OCI-LY7 (cell line): ENCODE measurements around the gene FHIT. TPM values are rescaled to one million over a fixed set of nuclear protein-coding genes. Genes with fewer than 3 reads are reported as not detected.

Source experiments
- BruUV-seq: library from RNA; stranded (reverse); fragments of 400-500 nt; replicated peaks from 2 replicates; lab custom pipeline; 2021; lab: Mats Ljungman, UMichigan
- CTCF ChIA-PET: fragments of 300-600 bp; sonication (Branson Sonifier 250); formaldehyde crosslinking; loops from one replicate; lab custom pipeline; 2022; ENCODE audit warnings: antibody characterized with exemption; ENCODE audit not compliant: unreplicated experiment; lab: Charles Lee
- POLR2A ChIA-PET: fragments of 300-600 bp; sonication (Branson Sonifier 250); formaldehyde crosslinking; loops from one replicate; lab custom pipeline; 2022; ENCODE audit warnings: antibody characterized with exemption; lab: Charles Lee
- DNase-seq: peaks from one replicate; pipeline ENCODE4 v3.0.0-alpha.2; 2015; ENCODE audit warnings: low spot score
- H2AFZ ChIP-seq: fragments of 200-600 bp; sonication (generic), shearing (Covaris generic); 2 replicates; pipeline ENCODE4 v1.6.1; 2014; ENCODE audit warnings: mild to moderate bottlenecking, antibody characterized with exemption, low read length, moderate library complexity
- H3K27ac ChIP-seq: fragments of 200-600 bp; sonication (generic); 2 replicates; pipeline ENCODE4 v1.5.1; 2014; ENCODE audit warnings: mixed run types, low read depth, mild to moderate bottlenecking, moderate library complexity, low read length, inconsistent platforms; ENCODE audit not compliant: poor library complexity, severe bottlenecking
- H3K36me3 ChIP-seq: fragments of 200-600 bp; sonication (generic); 2 replicates; pipeline ENCODE4 v1.6.1; 2014; ENCODE audit warnings: mild to moderate bottlenecking, antibody characterized with exemption, low read length, moderate library complexity, mixed read lengths; ENCODE audit not compliant: insufficient read depth
- H3K4me1 ChIP-seq: fragments of 200-600 bp; sonication (generic); 2 replicates; pipeline ENCODE4 v1.5.1; 2014; ENCODE audit warnings: mild to moderate bottlenecking, low read length; ENCODE audit not compliant: insufficient read depth, poor library complexity, severe bottlenecking
- H3K4me2 ChIP-seq: fragments of 200-600 bp; sonication (generic); 2 replicates; pipeline ENCODE4 v1.6.1; 2014; ENCODE audit warnings: mild to moderate bottlenecking, low read length
- H3K4me3 ChIP-seq: fragments of 200-600 bp; sonication (generic); 2 replicates; pipeline ENCODE4 v1.5.1; 2014; ENCODE audit warnings: mild to moderate bottlenecking, low read depth, low read length; ENCODE audit not compliant: poor library complexity, severe bottlenecking
- H3K79me2 ChIP-seq: fragments of 200-600 bp; sonication (generic); 2 replicates; pipeline ENCODE4 v1.6.1; 2016; ENCODE audit warnings: low read depth, mild to moderate bottlenecking, low read length, moderate library complexity, mixed read lengths; ENCODE audit not compliant: insufficient read depth
- H3K9me2 ChIP-seq: fragments of 200-600 bp; sonication (generic); 2 replicates; pipeline ENCODE4 v1.6.1; 2016; ENCODE audit warnings: mild to moderate bottlenecking, low read length, mixed read lengths; ENCODE audit not compliant: insufficient read depth
- H3K9me3 ChIP-seq: fragments of 200-600 bp; sonication (generic); 2 replicates; pipeline ENCODE4 v1.6.1; 2014; ENCODE audit warnings: mild to moderate bottlenecking, mixed run types, low read length, mixed read lengths
- H4K20me1 ChIP-seq: fragments of 200-600 bp; sonication (generic); 2 replicates; pipeline ENCODE4 v1.6.1; 2014; ENCODE audit warnings: mild to moderate bottlenecking, antibody characterized with exemption, low read length, moderate library complexity, mixed read lengths; ENCODE audit not compliant: insufficient read depth
- CTCF ChIP-seq: fragments of 200-600 bp; sonication (generic); conservative IDR thresholded peaks from 2 replicates; pipeline ENCODE4 v1.5.1; 2014; ENCODE audit warnings: mild to moderate bottlenecking, antibody characterized with exemption, low read length, moderate library complexity, mixed read lengths
- EZH2phosphoT487 ChIP-seq: fragments of 200-600 bp; sonication (generic); IDR thresholded peaks from 2 replicates; pipeline ENCODE4 v1.6.1; 2018; ENCODE audit warnings: low read depth, borderline replicate concordance, mild to moderate bottlenecking, mixed run types, antibody characterized with exemption, low read length, moderate library complexity, mixed read lengths
- intact Hi-C: fragments of 100-400 bp; cut with micrococcal nuclease; formaldehyde crosslinking; loops from one replicate; pipeline ENCODE4 v1.10.0; 2022; ENCODE audit not compliant: unreplicated experiment
- total RNA-seq, 2 experiments: library from RNA; depleted of rRNA in 1 of 2; stranded (reverse); fragments of >200 nt in 1 of 2; shearing (Covaris generic) in 1 of 2; gene quantifications; 2 replicates each; pipeline ENCODE4 v1.2.3, GENCODE V29; 2014 to 2022

FHIT gene
- total RNA-seq, 2 experiments from 2014 or later: 5.0 to 10.9 TPM

GRCh38 chr3:60445446-60445845, 805.8 kb downstream of the FHIT start:
- Histone ChIP-seq H3K36me3 (no peaks in the 10 kb centered on the region), H3K4me3 (no peak overlapping the region), H3K4me2 (no peak overlapping the region), H3K9me3 (no peaks in the 10 kb centered on the region), H2AFZ (no peak overlapping the region), H3K9me2 (no peaks in the 10 kb centered on the region), H3K79me2 (no peaks in the 10 kb centered on the region), H3K4me1 (no peaks in the 10 kb centered on the region), H4K20me1 (no peaks in the 10 kb centered on the region), H3K27ac (no peak overlapping the region)
- intact Hi-C loops: no loop called here
- CTCF ChIA-PET: no interaction called here
- TF ChIP-seq CTCF: no peak
- no peak for TF ChIP-seq EZH2phosphoT487
- no peak for DNase-seq
- POLR2A ChIA-PET: interaction anchor here (0.7 kb wide), 1 partner anchor 14 kb away, joined by 3 read pairs; no protein-coding TSS in a partner anchor
- no TSS peak for BruUV-seq

GRCh38 chr3:60444898-60445437, 806.3 kb downstream of the FHIT start:
- Histone ChIP-seq H4K20me1 (no peaks in the 10 kb centered on the region), H3K4me2 (no peak overlapping the region), H3K9me2 (no peaks in the 10 kb centered on the region), H3K36me3 (no peaks in the 10 kb centered on the region), H3K4me3 (no peak overlapping the region), H2AFZ (no peak overlapping the region), H3K27ac (no peak overlapping the region), H3K9me3 (no peaks in the 10 kb centered on the region), H3K4me1 (no peaks in the 10 kb centered on the region), H3K79me2 (no peaks in the 10 kb centered on the region)
- intact Hi-C loops: no loop called here
- ChIA-PET POLR2A (no interaction called here), CTCF (no interaction called here)
- no peak for TF ChIP-seq CTCF
- TF ChIP-seq EZH2phosphoT487: no peak
- no peak for DNase-seq
- BruUV-seq: no TSS peak

- H3K4me2 ChIP-seq: no peak overlapping the region
- no peaks in the 10 kb centered on the region for H3K4me1 ChIP-seq
- intact Hi-C loops: no loop called here
- BruUV-seq: no TSS peak
- H3K36me3 ChIP-seq: no peaks in the 10 kb centered on the region
- H3K9me2 ChIP-seq: no peaks in the 10 kb centered on the region
- H3K4me3 ChIP-seq: no peak overlapping the region
- H2AFZ ChIP-seq: no peak overlapping the region
- POLR2A ChIA-PET: no interaction called here
- no peaks in the 10 kb centered on the region for H4K20me1 ChIP-seq
- TF ChIP-seq EZH2phosphoT487 (no peak), CTCF (no peak)
- no peak for DNase-seq
- H3K27ac ChIP-seq: no peak overlapping the region
- no peaks in the 10 kb centered on the region for H3K9me3 ChIP-seq
- CTCF ChIA-PET: no interaction called here
- no peaks in the 10 kb centered on the region for H3K79me2 ChIP-seq
These were observed 810.4 kb downstream of the FHIT start for GRCh38 chr3:60440869-60441268.
